A673 (cell line): ENCODE measurements around the gene VEGFB. TPM values are rescaled to one million over a fixed set of nuclear protein-coding genes. Genes with fewer than 3 reads are reported as not detected.
A peak's percentile ranks its signal among the peaks of the same experiment; 100 is the strongest.

Source experiments
- Bru-seq: library from RNA; stranded (reverse); fragments of 400-500 nt; gene quantifications from one replicate; lab custom pipeline; 2021; lab: Mats Ljungman, UMichigan
- BruChase-seq, 2 experiments: library from RNA; stranded (reverse); fragments of 400-500 nt; gene quantifications; one replicate each; lab custom pipeline; 2021; lab: Mats Ljungman, UMichigan
- BruUV-seq: library from RNA; stranded (reverse); fragments of 400-500 nt; replicated peaks from 2 replicates; lab custom pipeline; 2021; lab: Mats Ljungman, UMichigan
- CTCF ChIA-PET: fragments of 300-600 bp; sonication (Branson Sonifier 250); formaldehyde crosslinking; loops from one replicate; lab custom pipeline; 2022; ENCODE audit warnings: antibody characterized with exemption; lab: Charles Lee
- POLR2A ChIA-PET: fragments of 300-600 bp; sonication (Branson Sonifier 250); formaldehyde crosslinking; loops from one replicate; lab custom pipeline; 2022; ENCODE audit warnings: antibody characterized with exemption; ENCODE audit not compliant: low non-redundant PET; lab: Charles Lee
- DNase-seq: peaks from one replicate; pipeline ENCODE4 v3.0.0-alpha.2; 2015; ENCODE audit warnings: low spot score
- H3K27ac ChIP-seq: fragments of 200-600 bp; sonication (generic); 2 replicates; pipeline ENCODE4 v1.5.1; 2016; ENCODE audit warnings: mixed run types, low read depth, mild to moderate bottlenecking, mixed read lengths, antibody characterized with exemption, low read length; ENCODE audit not compliant: poor library complexity, severe bottlenecking
- H3K27me3 ChIP-seq: fragments of 200-600 bp; sonication (generic); replicated peaks from 2 replicates; pipeline ENCODE4 v1.6.1; 2017; ENCODE audit warnings: mixed run types, low read depth, mild to moderate bottlenecking, mixed read lengths, antibody characterized with exemption, low read length; ENCODE audit not compliant: insufficient read depth, poor library complexity
- H3K36me3 ChIP-seq: fragments of 200-600 bp; sonication (generic); 2 replicates; pipeline ENCODE4 v1.6.1; 2016; ENCODE audit warnings: mixed run types, mild to moderate bottlenecking, mixed read lengths, antibody characterized with exemption, low read length; ENCODE audit not compliant: insufficient read depth, poor library complexity, severe bottlenecking
- H3K4me1 ChIP-seq: fragments of 200-600 bp; sonication (generic); 2 replicates; pipeline ENCODE4 v1.6.1; 2017; ENCODE audit warnings: mixed run types, mild to moderate bottlenecking, mixed read lengths, antibody characterized with exemption, low read length; ENCODE audit not compliant: insufficient read depth, poor library complexity, severe bottlenecking
- H3K4me3 ChIP-seq: fragments of 200-600 bp; sonication (generic); 2 replicates; pipeline ENCODE4 v1.5.1; 2016; ENCODE audit warnings: low read depth, mixed run types, mild to moderate bottlenecking, mixed read lengths, low read length; ENCODE audit not compliant: poor library complexity, severe bottlenecking
- H3K9me3 ChIP-seq: fragments of 200-600 bp; sonication (generic); 2 replicates; pipeline ENCODE4 v1.6.1; 2016; ENCODE audit warnings: mixed run types, low read depth, mild to moderate bottlenecking, mixed read lengths, antibody characterized with exemption, low read length; ENCODE audit not compliant: poor library complexity, severe bottlenecking
- EZH2 ChIP-seq: fragments of 200-600 bp; sonication (generic); IDR thresholded peaks from 2 replicates; pipeline ENCODE4 v1.6.1; 2017; ENCODE audit warnings: borderline replicate concordance, low read depth, mild to moderate bottlenecking, mixed read lengths, antibody characterized with exemption, low read length; ENCODE audit not compliant: poor library complexity, severe bottlenecking
- intact Hi-C: fragments of 100-400 bp; cut with micrococcal nuclease; formaldehyde crosslinking; loops from one replicate; pipeline ENCODE4 v1.10.0; 2022; ENCODE audit not compliant: unreplicated experiment
- long read RNA-seq: library from polyadenylated mRNA; stranded (forward); transcript quantifications from one replicate; pipeline ENCODE4 v2.0.0, GENCODE V29; 2022
- total RNA-seq: library from RNA; stranded (reverse); gene quantifications from 2 replicates; pipeline ENCODE4 v1.2.3, GENCODE V29; 2021
- TF ChIP-seq, protein P1 (sequence below): fragments of 300-800, 200-600 bp; sonication (generic); conservative IDR thresholded peaks from 2 replicates; pipeline ENCODE4 v1.5.1; 2017; ENCODE audit warnings: low read depth, mild to moderate bottlenecking, antibody characterized with exemption, low read length, moderate library complexity, mixed read lengths

The VEGFB gene, protein sequence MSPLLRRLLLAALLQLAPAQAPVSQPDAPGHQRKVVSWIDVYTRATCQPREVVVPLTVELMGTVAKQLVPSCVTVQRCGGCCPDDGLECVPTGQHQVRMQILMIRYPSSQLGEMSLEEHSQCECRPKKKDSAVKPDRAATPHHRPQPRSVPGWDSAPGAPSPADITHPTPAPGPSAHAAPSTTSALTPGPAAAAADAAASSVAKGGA
- total RNA-seq (93.3 and 108 TPM in 2 replicates), Bru-seq, nascent RNA (percentile 63 among the genes with signal in this experiment), BruChase-seq, experiment 1, labeled RNA remaining after a 2-hour chase (percentile 67 among the genes with signal in this experiment), BruChase-seq, experiment 2, labeled RNA remaining after a 6-hour chase (percentile 74 among the genes with signal in this experiment)
- long read RNA-seq, transcript VEGFB-201 (7 exons, 1,380 nt) = major isoform, 51 of 121 reads
- long read RNA-seq, transcript VEGFB-202 (7 exons, 979 nt) = minor isoform, 26 of 121 reads
- long read RNA-seq, partial matches to known transcripts = 27 of 121 reads
- long read RNA-seq, other reads (novel, unspliced or antisense) = 17 of 121 reads

DNA sequence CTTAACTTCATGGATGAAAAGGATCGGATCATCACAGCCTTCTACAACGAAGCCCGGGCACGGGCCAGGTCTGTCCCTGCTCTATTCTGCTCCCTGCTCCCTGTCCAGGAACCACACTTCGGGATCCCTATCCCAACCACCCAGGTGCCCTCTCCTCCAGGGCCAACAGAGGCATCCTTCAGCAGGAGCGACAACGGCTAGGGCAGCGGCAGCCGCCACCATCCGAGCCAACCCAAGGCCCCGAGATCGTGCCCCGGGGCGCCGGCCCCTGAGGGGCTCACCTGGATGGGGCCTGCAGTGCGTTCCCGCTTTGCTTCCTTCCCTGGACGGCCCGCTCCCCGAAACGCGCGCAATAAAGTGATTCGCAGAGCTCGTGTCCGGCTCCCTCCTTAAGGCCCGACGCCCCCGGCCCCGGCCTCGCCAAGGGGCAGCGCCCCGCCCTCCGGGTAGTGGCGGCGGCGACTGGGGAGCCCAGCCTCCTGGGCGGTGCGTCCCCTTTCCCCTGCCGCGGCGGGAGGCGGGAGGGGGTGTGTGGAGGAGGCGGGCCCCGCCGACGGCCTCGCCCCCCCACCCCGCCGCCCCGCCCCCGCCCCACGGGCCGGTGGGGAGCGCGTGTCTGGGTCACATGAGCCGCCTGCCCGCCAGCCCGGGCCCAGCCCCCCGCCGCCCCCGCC lies at the start of gene VEGFB:
Gene VEGFB (plus strand): TSS at position 672 of the 674 bp plus-strand sequence. CDS start 250 bp downstream, outside the sequence.
- DNase-seq = peak; percentile 72
- ChIA-PET CTCF (no interaction called here), POLR2A (no interaction called here)
- Histone ChIP-seq H3K27me3 (no peaks in the 10 kb centered on the region), H3K27ac (peak within 1 kb of the TSS; percentile 70), H3K9me3 (no peaks in the 10 kb centered on the region), H3K4me1 (peaks cover 18% of the 10 kb centered on the region), H3K36me3 (peaks cover 16% of the 10 kb centered on the region), H3K4me3 (peak within 1 kb of the TSS; percentile 65)
- TF ChIP-seq EZH2 = no peak
- TF ChIP-seq, protein P1, sequence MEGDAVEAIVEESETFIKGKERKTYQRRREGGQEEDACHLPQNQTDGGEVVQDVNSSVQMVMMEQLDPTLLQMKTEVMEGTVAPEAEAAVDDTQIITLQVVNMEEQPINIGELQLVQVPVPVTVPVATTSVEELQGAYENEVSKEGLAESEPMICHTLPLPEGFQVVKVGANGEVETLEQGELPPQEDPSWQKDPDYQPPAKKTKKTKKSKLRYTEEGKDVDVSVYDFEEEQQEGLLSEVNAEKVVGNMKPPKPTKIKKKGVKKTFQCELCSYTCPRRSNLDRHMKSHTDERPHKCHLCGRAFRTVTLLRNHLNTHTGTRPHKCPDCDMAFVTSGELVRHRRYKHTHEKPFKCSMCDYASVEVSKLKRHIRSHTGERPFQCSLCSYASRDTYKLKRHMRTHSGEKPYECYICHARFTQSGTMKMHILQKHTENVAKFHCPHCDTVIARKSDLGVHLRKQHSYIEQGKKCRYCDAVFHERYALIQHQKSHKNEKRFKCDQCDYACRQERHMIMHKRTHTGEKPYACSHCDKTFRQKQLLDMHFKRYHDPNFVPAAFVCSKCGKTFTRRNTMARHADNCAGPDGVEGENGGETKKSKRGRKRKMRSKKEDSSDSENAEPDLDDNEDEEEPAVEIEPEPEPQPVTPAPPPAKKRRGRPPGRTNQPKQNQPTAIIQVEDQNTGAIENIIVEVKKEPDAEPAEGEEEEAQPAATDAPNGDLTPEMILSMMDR = no peak
- intact Hi-C loops = no loop called here
- no TSS peak for BruUV-seq

DNA sequence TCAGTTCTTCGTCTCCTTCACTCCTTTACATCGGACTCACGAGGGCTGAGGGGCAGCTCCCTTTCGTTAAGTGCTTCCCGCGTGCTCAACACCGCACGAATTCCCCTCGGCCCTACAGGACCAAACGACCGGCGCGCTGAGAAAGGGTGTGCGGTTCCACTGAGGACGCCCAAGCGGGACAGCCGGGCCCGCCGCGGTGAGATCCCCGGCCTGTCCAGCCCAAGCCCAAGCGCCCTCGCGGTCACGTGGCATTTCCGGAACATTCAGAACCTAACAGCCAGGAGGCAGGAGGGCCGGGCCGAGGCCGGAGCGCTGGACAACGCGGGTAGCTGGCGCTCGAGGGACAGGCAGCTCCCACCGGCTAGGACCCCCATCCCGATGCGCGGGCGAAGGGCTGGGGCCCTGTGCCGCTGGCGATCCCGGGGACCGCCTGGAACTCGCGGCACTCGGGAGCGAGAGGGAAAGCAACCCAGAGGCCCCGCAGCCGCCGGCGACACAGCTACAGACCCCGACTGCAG lies 49.1 kb upstream of the VEGFB start:
- TF ChIP-seq, protein P1 = no peak
- no peak for TF ChIP-seq EZH2
- DNase-seq = peak; percentile 69
- Histone ChIP-seq H3K36me3 (peaks cover 15% of the 10 kb centered on the region), H3K4me1 (peaks cover 26% of the 10 kb centered on the region), H3K27ac (peak overlapping the region; percentile 87), H3K4me3 (peak overlapping the region; percentile 72), H3K27me3 (no peaks in the 10 kb centered on the region), H3K9me3 (no peaks in the 10 kb centered on the region)
- ChIA-PET CTCF (interaction anchor here (0.6 to 1.3 kb wide), 5 partner anchors 19 to 185 kb away, joined by 3 to 12 read pairs (median 3); partner anchors contain the start of gene PRDX5), POLR2A (interaction anchor here (0.6 to 1.5 kb wide), 9 partner anchors 16 to 1323 kb away, joined by 3 to 6 read pairs (median 3); partner anchors contain the start of genes FERMT3 and PRDX5)
- BruUV-seq = TSS peak; percentile 70
- intact Hi-C loops = loop anchor here (5.0 kb wide), 1 partner anchor 117 kb away; the partner anchor contains the start of gene CATSPERZ
